ENCODE results near the gene ZNF610.

ZNF610 gene

GRCh38 chr19:52370341-52370710, 34.3 kb downstream of the ZNF610 start:
- no peak for TF ChIP-seq REST (IDR thresholded peaks at IDR 0.05; ENCODE audit: insufficient read depth in 1 of 2, low read depth in 2 of 2, low read length in 2 of 2)
- no peak for TF ChIP-seq SIN3A (IDR thresholded peaks at IDR 0.05; ENCODE audit: borderline replicate concordance, insufficient read depth, low read length)
- TF ChIP-seq TAF1 (IDR thresholded peaks at IDR 0.05; ENCODE audit: borderline replicate concordance, insufficient read depth, low read length): no peak
- TF ChIP-seq POLR2AphosphoS5 (IDR thresholded peaks at IDR 0.05; ENCODE audit: low read depth, low read length): no peak
- TF ChIP-seq FOXP2 (optimal IDR thresholded peaks at IDR 0.05; ENCODE audit: borderline replicate concordance, extremely low read depth, extremely low read length, insufficient read depth): no peak

DNA sequence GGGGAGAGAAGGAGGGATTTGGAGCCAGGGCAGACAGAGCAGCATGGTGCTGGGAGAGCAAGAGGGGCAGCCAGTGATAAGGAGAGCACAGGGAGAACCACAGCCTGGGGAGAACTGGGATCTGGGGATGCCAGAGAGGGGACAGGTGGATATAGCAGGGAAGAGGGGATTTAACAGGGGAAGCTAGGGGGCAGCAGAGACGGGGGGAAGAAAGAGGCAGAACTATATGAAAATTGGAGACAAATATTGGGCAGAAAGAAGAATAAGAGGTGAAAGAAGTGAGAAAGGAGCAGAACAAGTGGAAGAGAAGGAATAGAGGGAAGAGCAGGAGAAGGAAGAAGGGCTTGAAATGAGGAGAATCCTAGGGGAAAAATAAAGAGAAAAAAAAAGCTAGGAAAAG, 55.1 kb downstream of the ZNF610 start:
- TF ChIP-seq SIN3A (IDR thresholded peaks at IDR 0.05; ENCODE audit: borderline replicate concordance, insufficient read depth, low read length) (no peak), FOXP2 (optimal IDR thresholded peaks at IDR 0.05; ENCODE audit: borderline replicate concordance, extremely low read depth, extremely low read length, insufficient read depth) (no peak), REST (IDR thresholded peaks at IDR 0.05; ENCODE audit: insufficient read depth in 1 of 2, low read depth in 2 of 2, low read length in 2 of 2) (no peak), TAF1 (IDR thresholded peaks at IDR 0.05; ENCODE audit: borderline replicate concordance, insufficient read depth, low read length) (no peak), POLR2AphosphoS5 (IDR thresholded peaks at IDR 0.05; ENCODE audit: low read depth, low read length) (no peak)

GRCh38 chr19:52397310-52398080, 61.5 kb downstream of the ZNF610 start, which contains the start of gene ZNF528:
Gene ZNF528, plus strand, starts transcription at chr19:52397849. Its CDS starts 4,165 bp downstream, at chr19:52402014.
- TF ChIP-seq POLR2AphosphoS5 (IDR thresholded peaks at IDR 0.05; ENCODE audit: low read depth, low read length) (no peak), SIN3A (IDR thresholded peaks at IDR 0.05; ENCODE audit: borderline replicate concordance, insufficient read depth, low read length) (no peak), REST (IDR thresholded peaks at IDR 0.05; ENCODE audit: insufficient read depth in 1 of 2, low read depth in 2 of 2, low read length in 2 of 2) (no peak), FOXP2 (optimal IDR thresholded peaks at IDR 0.05; ENCODE audit: borderline replicate concordance, extremely low read depth, extremely low read length, insufficient read depth) (no peak), TAF1 (IDR thresholded peaks at IDR 0.05; ENCODE audit: borderline replicate concordance, insufficient read depth, low read length) (no peak)

DNA sequence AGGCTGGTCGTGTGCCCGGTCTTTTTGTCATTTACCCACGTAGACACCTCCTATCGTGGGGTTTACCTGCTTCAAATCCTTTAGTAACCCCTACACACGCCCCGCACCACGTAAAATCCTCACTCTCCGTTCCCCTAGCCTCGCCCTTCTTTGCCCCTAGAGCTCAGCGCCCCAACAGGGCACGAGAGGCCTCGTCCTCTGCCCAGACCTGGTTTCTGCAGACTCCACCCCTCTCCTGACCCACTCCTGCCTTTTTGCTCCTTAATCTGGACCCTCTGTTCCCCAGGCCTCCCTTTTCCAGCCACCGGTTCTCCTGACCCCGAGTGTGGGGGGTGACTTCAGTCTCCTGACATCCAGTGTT, 62.0 kb downstream of the ZNF610 start:
- TF ChIP-seq SIN3A (IDR thresholded peaks at IDR 0.05; ENCODE audit: borderline replicate concordance, insufficient read depth, low read length) (no peak), REST (IDR thresholded peaks at IDR 0.05; ENCODE audit: insufficient read depth in 1 of 2, low read depth in 2 of 2, low read length in 2 of 2) (no peak), FOXP2 (optimal IDR thresholded peaks at IDR 0.05; ENCODE audit: borderline replicate concordance, extremely low read depth, extremely low read length, insufficient read depth) (no peak), POLR2AphosphoS5 (IDR thresholded peaks at IDR 0.05; ENCODE audit: low read depth, low read length) (no peak), TAF1 (IDR thresholded peaks at IDR 0.05; ENCODE audit: borderline replicate concordance, insufficient read depth, low read length) (no peak)
